Adipocyte (in vitro differentiated cells): ENCODE results near the gene SGSH.
"Not testable (repeated sequence)": the region's sequence is repeated elsewhere in the genome, so short reads cannot be mapped to it uniquely, and the experiment has no call there.

Experiments
- DNase-seq: peaks from one replicate; pipeline ENCODE4 v3.0.0-alpha.2; 2015; ENCODE audit warnings: low read depth
- H3K27me3 ChIP-seq: replicated peaks from 2 replicates; pipeline ENCODE4 v1.7.0; 2013; ENCODE audit warnings: mild to moderate bottlenecking, low read length, moderate library complexity; ENCODE audit not compliant: control insufficient read depth, insufficient read depth
- H3K36me3 ChIP-seq: 2 replicates; pipeline ENCODE4 v1.7.0; 2013; ENCODE audit warnings: low read length, mild to moderate bottlenecking, moderate library complexity; ENCODE audit not compliant: control insufficient read depth, insufficient read depth, severe bottlenecking
- H3K4me1 ChIP-seq: 2 replicates; pipeline ENCODE4 v1.7.0; 2013; ENCODE audit warnings: mild to moderate bottlenecking, low read length, moderate library complexity; ENCODE audit not compliant: control insufficient read depth, insufficient read depth
- H3K4me3 ChIP-seq: 2 replicates; pipeline ENCODE4 v1.7.0; 2013; ENCODE audit warnings: mild to moderate bottlenecking, low read length, moderate library complexity
- H3K9ac ChIP-seq: 2 replicates; pipeline ENCODE4 v1.7.0; 2013; ENCODE audit warnings: mild to moderate bottlenecking, low read length, moderate library complexity
- H3K9me3 ChIP-seq: 2 replicates; pipeline ENCODE4 v1.7.0; 2013; ENCODE audit warnings: mild to moderate bottlenecking, low read length, moderate library complexity; ENCODE audit not compliant: control insufficient read depth

Gene SGSH

DNA sequence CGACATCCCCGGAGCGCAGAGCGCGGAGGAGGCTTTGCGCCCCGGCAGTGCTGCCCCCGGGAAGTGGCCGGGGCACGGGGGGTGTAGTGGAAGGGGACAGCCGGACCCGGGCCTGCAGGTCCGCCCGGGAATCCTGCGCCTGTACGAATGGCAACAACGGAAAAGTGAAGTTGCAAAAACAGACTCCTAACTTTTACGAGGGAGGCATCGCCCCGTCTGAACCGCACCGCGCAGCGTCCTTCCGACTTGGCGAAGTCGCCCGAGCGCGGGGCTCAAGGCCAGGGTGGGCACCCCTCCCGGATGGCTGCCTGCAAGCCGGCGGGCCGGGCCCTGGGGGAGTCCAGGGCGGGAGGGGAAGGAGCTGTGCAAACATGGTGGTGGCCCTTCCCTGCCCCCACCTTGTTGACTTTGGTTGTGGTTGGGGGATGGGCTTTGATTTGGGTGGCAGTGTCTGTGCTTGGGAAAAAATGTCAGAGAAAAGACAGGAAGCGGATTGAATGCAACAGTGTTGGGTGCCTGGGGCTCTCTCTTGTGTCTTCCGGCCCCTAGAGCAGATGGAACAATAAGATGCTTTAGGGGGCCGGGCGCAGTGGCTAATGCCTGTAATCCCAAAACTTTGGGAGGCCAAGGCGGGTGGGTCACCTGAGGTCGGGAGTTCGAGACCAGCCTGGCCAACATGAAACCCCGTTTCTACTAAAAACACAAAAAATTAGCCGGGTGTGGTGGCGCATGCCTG, 41.2 kb upstream of the SGSH start:
- H3K9ac ChIP-seq, result peak overlapping the region; percentile 98
- peak overlapping the region; percentile 92 for H3K4me3 ChIP-seq
- H3K27me3 ChIP-seq, result no peaks in the 10 kb centered on the region
- DNase-seq, result peak; percentile 71
- peaks cover 34% of the 10 kb centered on the region for H3K4me1 ChIP-seq
- no peaks in the 10 kb centered on the region for H3K9me3 ChIP-seq
- no peaks in the 10 kb centered on the region for H3K36me3 ChIP-seq

DNA sequence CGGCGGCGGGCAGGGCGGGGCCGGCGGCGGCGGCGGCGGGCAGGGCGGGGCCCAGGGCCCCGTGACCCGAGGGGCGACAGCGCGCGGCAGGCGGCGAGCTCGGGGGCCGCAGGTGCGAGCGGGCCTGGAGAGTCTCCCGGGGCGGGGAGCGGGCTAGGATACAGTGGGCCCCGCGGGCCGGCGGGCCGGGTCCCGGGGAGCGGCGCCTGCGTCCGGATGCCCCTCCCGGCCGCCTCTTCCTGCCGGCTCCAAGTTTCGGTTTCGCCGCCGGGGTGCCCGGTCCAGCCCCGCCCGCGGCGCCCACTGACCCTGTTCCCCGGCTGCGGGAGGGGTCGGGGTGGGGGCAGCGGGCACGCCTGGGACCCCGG, 40.6 kb upstream of the SGSH start, which contains the start of gene RNF213:
Gene RNF213 (plus strand): TSS at position 62 of the 368 bp plus-strand sequence. CDS start 2,830 bp downstream, outside the sequence.
- Histone ChIP-seq H3K27me3 (no peaks in the 10 kb centered on the region), H3K4me1 (peaks cover 34% of the 10 kb centered on the region), H3K9me3 (no peaks in the 10 kb centered on the region), H3K36me3 (no peaks in the 10 kb centered on the region), H3K9ac (peak within 1 kb of the TSS; percentile 98), H3K4me3 (peak within 1 kb of the TSS; percentile 92)
- peak; percentile 75 for DNase-seq

DNA sequence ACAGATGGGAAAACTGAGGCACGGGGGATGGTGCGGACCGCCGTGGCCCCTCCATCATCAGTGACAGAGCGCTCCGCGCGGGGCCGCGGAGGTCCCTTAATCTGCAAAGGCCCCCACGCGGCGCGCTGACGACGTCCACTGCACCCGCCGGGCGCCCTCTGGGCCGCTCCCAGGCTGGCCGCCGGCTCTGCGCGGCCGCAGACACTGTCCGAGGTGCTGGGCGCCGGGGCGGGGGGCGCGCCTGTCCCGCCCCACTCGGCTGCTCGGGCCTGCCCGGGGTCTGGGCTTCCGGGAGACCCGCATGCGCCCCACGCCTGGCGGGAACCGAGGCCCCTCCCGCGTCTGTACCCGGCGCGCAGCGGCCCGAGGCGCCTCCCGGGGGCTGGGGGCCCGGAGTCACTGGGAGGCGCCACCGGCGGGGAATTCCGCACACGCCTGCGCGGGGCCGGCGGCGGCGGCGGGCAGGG, 40.0 kb upstream of the SGSH start:
- no peaks in the 10 kb centered on the region for H3K9me3 ChIP-seq
- peak overlapping the region; percentile 88 for H3K9ac ChIP-seq
- H3K27me3 ChIP-seq, result no peaks in the 10 kb centered on the region
- peak overlapping the region; percentile 76 for H3K4me3 ChIP-seq
- peak; percentile 91 for DNase-seq
- peaks cover 39% of the 10 kb centered on the region for H3K4me1 ChIP-seq
- no peaks in the 10 kb centered on the region for H3K36me3 ChIP-seq

DNA sequence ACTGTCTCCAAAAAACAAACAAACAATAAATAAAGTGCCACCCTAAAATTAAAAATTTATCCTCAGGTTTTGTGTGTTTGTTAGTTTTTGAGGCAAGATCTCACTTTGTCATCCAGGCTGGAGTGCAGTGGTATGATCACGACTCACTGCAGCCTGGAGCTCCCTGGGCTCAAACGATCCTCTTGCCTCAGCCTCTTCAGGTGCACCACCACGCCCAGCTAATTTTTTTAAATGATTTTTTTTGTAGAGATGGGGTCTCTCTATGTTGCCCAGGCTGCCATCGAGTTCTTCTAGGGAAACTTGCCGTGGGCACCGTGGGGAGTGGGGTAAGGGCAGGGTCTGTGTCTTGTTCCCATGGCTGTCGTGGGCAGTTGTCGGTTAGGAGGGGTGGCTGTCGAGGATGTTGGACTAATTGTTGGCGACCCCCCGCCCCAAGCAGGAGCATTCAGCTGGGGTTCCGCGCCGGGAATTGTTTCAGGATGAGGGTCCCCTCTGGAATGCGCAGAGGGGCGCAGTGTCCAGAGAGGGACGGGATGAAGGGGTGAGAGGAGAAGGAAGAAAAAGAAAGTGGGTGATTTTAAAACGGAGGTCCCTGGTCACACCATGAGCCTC, 39.4 kb upstream of the SGSH start:
- peak overlapping the region; percentile 76 for H3K4me3 ChIP-seq
- H3K27me3 ChIP-seq, result no peaks in the 10 kb centered on the region
- peak overlapping the region; percentile 88 for H3K9ac ChIP-seq
- H3K9me3 ChIP-seq, result no peaks in the 10 kb centered on the region
- H3K36me3 ChIP-seq, result no peaks in the 10 kb centered on the region
- peak; percentile 33 for DNase-seq
- peaks cover 44% of the 10 kb centered on the region for H3K4me1 ChIP-seq

DNA sequence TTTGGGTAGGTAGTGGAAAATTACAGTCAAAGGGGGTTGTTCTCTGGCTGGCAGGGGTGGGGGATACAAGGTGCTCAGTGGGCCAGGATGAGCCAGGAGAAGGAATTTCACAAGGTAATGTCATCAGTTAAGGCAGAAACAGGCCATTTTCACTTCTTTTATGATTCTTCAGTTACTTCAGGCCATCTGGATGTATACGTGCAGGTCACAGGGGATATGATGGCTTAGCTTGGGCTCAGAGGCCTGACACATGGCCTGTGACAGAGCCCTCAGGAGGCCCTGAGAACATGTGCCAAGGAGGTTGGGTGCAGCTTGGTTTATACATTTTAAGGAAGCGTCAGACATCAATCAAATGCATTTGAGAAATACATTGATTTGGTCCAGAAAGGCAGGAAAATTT, 38.2 kb upstream of the SGSH start:
- DNase-seq, H3K36me3 ChIP-seq, H3K4me3 ChIP-seq, H3K9me3 ChIP-seq, H3K9ac ChIP-seq, H3K27me3 ChIP-seq: not testable (repeated sequence)
- H3K4me1 ChIP-seq, result peaks cover 36% of the 10 kb centered on the region

DNA sequence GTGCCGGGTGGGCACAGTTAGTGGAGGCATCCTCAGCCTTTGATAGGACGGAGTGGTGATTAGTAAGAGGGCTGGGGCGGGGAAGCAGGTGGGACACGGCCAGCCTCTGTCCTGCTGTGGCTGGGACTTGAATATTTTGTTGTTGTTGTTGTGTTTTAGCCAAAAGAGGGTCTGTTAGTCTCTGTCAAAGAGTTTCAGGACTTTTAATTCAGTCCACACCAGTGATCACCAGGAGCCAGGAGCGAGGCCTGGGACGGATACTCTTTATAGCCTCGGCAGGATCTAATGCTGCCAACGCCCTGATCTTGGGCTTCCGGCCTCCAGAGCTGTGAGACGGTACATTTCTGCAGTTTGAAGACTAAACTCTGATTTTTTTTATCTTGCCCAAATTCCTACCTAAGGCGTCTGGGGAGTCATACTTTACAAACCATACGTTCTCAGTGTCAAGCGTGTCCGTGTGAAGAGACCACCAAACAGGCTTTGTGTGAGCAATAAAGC, 37.6 kb upstream of the SGSH start:
- no peak for DNase-seq
- Histone ChIP-seq H3K4me3 (no peak overlapping the region), H3K9me3 (no peaks in the 10 kb centered on the region), H3K4me1 (peaks cover 30% of the 10 kb centered on the region), H3K9ac (no peak overlapping the region), H3K27me3 (no peaks in the 10 kb centered on the region), H3K36me3 (no peaks in the 10 kb centered on the region)

DNA sequence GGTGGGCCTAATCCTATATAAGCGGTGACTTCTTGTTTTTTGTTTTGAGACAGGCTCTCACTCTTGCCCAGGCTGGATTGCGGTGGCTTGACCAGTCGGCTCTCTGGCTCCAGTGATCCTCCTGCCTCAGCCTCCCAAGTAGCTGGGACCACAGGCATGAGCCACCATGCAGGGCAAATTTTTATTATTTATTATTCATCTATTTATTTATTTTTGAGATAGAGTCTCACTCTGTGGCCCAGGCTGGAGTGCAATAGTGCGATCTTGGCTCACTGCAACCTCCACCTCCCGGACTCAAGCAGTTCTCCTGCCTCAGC, 35.9 kb upstream of the SGSH start:
- H3K9me3 ChIP-seq, result no peaks in the 10 kb centered on the region
- no peaks in the 10 kb centered on the region for H3K27me3 ChIP-seq
- DNase-seq, result no peak
- no peak overlapping the region for H3K9ac ChIP-seq
- H3K4me1 ChIP-seq, result peaks cover 20% of the 10 kb centered on the region
- H3K36me3 ChIP-seq, result no peaks in the 10 kb centered on the region
- no peak overlapping the region for H3K4me3 ChIP-seq

DNA sequence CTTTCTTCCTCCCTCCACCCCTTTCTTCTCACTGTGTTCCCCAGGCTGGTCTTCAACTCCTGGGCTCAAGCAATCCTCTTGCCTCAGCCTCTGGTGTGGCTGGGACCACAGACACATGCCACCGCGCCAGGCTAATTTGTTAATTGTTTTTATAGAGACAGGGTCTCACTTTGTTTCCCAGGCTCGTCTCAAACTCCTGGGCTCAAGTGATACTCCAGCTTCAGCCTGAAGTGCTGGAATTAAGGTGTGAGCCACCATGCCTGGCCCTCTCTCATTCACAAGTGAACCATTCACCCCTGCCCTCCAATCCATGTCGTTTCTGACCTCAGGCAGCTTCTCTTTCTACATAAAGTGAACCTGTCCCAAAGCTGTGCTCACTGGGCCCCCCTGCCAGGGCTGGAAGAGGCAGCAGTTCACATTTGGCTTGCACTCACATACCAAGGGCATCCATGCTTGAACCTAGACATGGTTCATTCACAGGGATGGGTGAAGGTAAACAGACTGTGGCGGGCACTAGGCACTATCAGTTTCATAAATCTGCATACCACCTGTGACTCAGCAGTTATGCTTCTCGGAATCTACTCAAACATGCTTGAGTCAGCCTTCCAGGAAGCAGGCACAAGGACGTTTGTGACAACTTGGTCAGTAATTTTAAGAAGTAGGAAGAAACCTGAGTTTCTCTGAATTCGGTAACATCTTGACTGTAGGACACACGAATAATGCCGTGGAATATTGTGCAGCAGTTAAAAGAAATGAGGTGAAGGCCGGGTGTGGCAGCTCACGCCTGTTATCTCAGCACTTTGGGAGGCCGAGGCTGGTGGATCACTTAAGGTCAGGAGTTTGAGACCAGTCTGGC, 34.5 kb upstream of the SGSH start:
- peak overlapping the region; percentile 52 for H3K9ac ChIP-seq
- no peaks in the 10 kb centered on the region for H3K9me3 ChIP-seq
- no peak overlapping the region for H3K4me3 ChIP-seq
- DNase-seq, result peak; percentile 92
- H3K27me3 ChIP-seq, result no peaks in the 10 kb centered on the region
- H3K4me1 ChIP-seq, result peaks cover 17% of the 10 kb centered on the region
- no peaks in the 10 kb centered on the region for H3K36me3 ChIP-seq

DNA sequence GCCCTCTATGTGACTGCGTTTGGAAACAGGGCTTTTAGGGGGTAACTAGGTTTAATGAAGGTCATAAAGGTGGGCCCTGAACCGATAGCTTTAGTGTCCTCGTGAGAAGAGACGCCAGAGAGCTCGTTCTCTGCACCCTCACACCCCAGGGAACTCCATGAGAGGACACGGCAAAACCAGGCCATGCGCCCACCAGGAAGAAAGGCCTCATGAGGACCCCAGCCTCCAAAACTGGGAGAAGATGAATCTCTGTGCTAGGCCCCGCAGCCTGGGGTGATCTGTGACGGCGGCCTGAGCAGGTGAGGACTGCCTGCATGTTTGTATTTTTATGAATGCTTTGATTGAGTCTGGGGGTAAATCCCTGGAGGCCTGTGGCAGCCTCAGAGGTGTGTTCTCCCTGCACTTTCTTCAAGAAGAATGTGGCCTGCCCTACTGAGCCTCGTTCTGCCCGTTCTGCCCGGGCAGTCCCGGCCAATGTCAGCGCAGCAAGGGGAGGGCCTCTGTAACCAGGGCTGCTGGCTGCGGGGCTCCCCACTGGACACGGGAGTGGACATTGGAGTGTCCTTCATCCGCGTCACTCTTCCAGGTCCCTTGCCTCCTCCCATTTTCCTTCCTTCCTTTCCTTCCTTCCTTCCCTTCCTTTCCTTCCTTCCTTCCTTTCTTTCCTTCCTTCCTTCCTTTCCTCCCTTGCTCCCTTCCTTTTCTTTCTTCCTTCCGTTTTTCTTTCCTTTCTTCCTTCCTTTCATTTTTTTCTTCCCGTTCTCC, 33.7 kb upstream of the SGSH start:
- no peaks in the 10 kb centered on the region for H3K9me3 ChIP-seq
- no peak overlapping the region for H3K9ac ChIP-seq
- no peaks in the 10 kb centered on the region for H3K27me3 ChIP-seq
- H3K4me1 ChIP-seq, result peaks cover 15% of the 10 kb centered on the region
- DNase-seq, result no peak
- H3K4me3 ChIP-seq, result no peak overlapping the region
- H3K36me3 ChIP-seq, result no peaks in the 10 kb centered on the region

DNA sequence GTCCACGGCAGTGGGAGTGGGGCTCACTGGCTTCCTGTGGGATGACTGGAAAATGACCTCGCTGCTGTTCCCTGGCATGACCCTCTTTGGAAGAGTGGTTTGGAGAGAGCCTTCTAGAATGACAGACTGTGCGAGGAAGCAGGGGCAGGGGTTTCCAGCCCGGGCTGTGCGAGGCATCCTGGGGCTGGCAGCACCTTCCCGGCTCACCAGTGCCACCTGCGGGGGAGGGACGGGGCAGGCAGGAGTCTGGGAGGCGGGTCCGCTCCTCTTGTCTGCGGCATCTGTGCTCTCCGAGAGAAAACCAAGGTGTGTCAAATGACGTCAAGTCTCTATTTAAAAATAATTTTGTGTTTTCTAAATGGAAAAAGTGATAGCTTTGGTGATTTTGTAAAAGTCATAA, 32.7 kb upstream of the SGSH start:
- H3K9ac ChIP-seq, result no peak overlapping the region
- peaks cover 15% of the 10 kb centered on the region for H3K4me1 ChIP-seq
- H3K27me3 ChIP-seq, result no peaks in the 10 kb centered on the region
- no peaks in the 10 kb centered on the region for H3K9me3 ChIP-seq
- no peak for DNase-seq
- no peaks in the 10 kb centered on the region for H3K36me3 ChIP-seq
- no peak overlapping the region for H3K4me3 ChIP-seq
